Stimulated activated naive CD8-positive, alpha-beta T cell treated with anti-CD3 and anti-CD28 coated beads, Interleukin-15, Interleukin-2, amounts not matched to agents 100 U/mL and 50 U/mL, for 24 hours (primary cell): ENCODE measurements around the gene TNFSF15.

ENCODE experiments used
- ATAC-seq: fragments of 150-1000 bp; cut with Tn5 transposase; one replicate; pipeline ENCODE4 v1.10.0; 2021
- DNase-seq: peaks from one replicate; pipeline ENCODE4 v3.0.0; 2021

TNFSF15 gene

GRCh38 chr9:114805670-114806525, at the start of gene TNFSF15:
TSS of gene TNFSF15 (minus strand) at chr9:114806039. CDS start at chr9:114806012, 27 bp downstream.
- DNase-seq (no peak), ATAC-seq (peak; percentile 75)

GRCh38 chr9:114855488-114855887, 49.6 kb upstream of the TNFSF15 start:
- ATAC-seq (no peak), DNase-seq (no peak)

GRCh38 chr9:114854736-114855355, 49.0 kb upstream of the TNFSF15 start:
- no peak for ATAC-seq

DNA sequence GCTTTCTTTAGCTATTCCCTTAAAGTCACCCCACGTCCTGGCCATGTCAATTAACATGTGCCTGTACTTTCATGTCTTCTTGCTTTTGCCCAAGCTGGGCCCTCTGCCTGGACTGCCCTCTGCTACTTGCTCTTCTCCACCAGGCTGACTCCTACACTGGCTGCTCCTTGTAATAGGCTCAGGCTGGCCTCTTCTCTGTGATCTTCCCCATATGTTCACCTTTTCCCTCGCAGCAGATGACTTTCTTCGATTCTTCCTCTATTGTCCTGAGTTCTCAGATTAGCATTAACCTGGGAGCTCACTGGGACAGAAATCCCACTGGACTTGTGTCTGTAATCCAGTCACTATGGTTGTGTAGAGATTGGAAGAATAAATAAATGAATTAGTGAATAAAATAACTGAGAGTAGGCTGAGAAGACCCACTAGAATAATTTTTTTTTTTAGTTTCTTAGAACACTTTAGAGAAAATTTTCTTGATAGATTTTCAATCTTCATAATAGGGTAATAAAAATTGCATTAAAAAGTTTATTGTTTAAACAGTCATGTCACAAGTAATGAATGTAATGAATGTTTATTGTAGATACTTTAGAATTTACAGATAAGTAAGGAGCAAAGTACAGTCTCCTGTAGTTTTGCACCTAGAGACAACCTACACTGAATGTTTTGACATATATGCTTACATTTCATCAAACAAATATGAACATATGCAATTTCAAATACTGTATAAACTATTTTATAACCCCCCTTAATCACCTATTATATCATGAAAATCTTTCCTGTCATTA, 47.4 kb upstream of the TNFSF15 start:
- no peak for DNase-seq
- ATAC-seq, result no peak

More at GRCh38 chr9:114854736-114855355, 49.0 kb upstream of the TNFSF15 start:
- DNase-seq, result no peak

- ATAC-seq, result no peak
- no peak for DNase-seq
Observed at GRCh38 chr9:114852050-114852594, 46.3 kb upstream of the TNFSF15 start.

- peak; percentile 13 for ATAC-seq
- DNase-seq, result no peak
Observed at GRCh38 chr9:114851306-114851705, 45.5 kb upstream of the TNFSF15 start.

DNA sequence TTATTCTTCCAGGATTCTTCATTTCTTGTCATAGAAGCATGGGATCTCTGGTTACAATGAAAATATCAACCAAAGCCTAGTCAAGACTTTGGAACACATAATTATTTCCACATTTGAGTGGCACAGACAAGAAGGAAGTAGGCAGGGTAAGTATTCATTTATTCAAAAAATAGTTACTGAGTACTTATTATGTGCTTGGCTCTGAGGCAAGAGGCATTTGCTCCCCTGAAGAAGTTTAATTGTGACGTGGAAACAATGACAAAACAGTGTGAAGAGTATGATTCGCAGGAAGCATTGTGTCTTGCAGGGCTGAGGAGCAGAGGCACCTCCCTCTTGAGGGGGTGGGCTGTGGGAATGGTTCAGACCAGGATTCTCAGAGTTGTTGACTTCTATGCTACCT, 45.0 kb upstream of the TNFSF15 start:
- ATAC-seq (peak; percentile 82), DNase-seq (peak; percentile 28)

- DNase-seq, result no peak
- ATAC-seq, result no peak
Observed at GRCh38 chr9:114849450-114849849, 43.6 kb upstream of the TNFSF15 start.

DNA sequence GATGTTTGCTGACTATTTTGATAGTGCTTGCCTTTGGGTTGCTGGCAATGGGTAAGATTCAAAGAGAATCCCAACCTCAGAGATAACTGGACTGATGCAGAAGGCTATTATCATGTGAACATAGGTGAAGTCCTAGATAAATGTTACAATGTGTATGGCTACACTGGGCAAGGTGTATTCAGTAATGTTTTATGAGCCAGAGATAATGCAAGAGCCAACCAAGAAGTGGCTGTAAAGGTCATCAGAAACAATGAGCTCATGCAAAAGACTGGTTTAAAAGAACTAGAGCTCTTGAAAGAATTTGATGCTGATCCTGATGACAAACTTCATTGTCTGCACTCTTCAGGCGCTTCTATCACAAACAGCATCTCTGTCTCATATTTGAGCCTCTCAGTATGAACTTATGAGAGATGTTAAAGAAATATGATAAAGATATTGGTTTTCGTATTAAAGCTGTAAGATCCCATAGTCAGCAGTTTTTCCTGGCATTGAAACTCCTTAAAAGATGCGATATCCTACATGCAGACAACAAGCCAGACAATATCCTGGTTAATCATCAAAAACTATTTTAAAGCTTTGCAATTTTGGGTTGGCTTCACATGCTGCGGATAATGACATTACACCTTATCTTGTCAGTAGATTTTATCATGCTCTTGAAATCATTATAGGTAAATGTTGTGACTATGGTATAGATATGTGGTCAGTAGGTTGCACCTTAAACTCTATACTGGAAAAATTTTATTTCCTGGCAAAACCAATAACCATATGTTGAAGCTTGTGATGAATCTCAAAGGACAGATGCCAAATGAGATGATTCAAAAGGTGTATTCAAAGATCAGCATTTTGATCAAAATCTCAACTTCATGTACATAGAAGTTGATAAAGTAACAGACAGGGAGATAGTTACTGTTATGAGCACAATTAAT, 41.9 kb upstream of the TNFSF15 start:
- DNase-seq (no peak), ATAC-seq (peak; percentile 67)

GRCh38 chr9:114845373-114845772, 39.5 kb upstream of the TNFSF15 start:
- no peak for ATAC-seq

DNA sequence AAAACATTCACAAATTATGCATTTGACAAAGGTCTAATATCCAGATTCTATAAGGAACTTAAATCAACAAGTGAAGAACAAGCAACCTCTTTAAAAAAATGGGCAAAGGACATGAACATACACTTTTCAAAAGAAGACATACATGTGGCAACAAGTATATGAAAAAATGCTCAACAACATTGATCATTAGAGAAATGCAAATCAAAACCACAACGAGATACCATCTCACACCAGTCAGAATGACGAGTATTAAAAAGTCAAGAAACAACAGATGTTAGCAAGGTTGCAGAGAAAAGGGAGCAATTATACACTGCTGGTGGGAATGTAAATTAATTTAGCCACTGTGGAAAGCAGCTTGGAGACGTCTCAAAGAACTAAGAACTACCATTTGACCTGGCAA, 38.9 kb upstream of the TNFSF15 start:
- ATAC-seq (no peak), DNase-seq (no peak)

More at GRCh38 chr9:114845373-114845772, 39.5 kb upstream of the TNFSF15 start:
- no peak for DNase-seq

DNA sequence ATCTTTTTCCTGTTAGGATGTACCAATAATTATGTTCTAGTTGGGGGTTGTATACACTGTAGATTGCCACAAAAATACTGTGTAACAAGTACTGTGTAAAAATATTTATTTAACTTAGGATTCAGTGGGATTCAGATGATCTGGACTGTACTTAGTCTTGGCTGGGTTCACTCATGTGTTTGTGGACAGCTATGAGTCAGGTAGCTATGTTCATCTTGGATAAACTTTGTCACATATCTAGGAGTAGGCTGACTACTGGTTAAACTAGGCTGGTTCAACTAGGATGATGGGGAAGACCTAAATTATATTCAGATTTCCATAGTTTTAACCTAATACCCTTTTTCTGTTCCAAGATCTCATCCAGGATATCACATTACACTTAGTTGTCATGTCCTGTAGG, 32.1 kb upstream of the TNFSF15 start:
- DNase-seq, result no peak
- peak; percentile 26 for ATAC-seq

- DNase-seq (peak; percentile 46), ATAC-seq (peak; percentile 95)
Observed at GRCh38 chr9:114836769-114837168, 30.9 kb upstream of the TNFSF15 start.

- DNase-seq (no peak), ATAC-seq (no peak)
Observed at GRCh38 chr9:114834386-114834785, 28.5 kb upstream of the TNFSF15 start.

DNA sequence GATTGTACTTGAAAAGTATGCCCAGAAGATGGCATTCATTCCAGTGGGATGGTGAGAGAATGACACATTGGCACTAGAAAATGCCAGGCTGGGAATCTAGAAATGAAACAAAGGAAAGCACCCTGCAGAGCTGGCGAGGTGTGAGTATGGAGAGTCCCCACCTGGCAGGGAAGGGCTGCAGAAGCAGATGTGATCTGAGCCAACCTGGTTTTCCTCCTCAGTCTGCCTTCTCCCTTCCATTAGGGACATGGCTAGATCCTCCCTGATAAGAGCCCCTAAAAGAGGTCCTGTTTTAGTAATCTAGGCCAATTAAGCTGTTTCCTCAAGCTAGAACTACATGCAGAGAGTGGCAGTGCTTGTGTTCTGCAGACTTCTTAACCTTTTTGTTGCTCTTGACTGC, 24.7 kb upstream of the TNFSF15 start:
- DNase-seq (no peak), ATAC-seq (no peak)

- DNase-seq (no peak), ATAC-seq (no peak)
Observed at GRCh38 chr9:114829574-114830440, 24.0 kb upstream of the TNFSF15 start.

DNA sequence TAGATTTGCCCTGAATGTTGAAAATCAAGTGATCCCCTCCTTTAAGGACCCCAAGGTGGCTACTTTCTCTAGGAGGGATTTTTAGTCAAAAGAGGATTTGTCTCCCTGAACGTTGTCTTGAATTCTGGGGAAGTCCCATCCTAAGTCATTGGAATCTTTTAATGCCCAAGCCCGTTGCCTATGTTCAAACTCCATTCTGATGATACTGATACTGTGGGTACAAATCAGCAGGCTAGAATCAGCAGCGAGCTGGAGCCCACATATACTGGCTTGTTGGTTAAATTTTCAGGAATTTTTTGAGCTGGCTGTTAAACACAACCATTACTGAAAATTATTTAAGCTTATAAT, 22.4 kb upstream of the TNFSF15 start:
- no peak for DNase-seq
- ATAC-seq, result no peak

DNA sequence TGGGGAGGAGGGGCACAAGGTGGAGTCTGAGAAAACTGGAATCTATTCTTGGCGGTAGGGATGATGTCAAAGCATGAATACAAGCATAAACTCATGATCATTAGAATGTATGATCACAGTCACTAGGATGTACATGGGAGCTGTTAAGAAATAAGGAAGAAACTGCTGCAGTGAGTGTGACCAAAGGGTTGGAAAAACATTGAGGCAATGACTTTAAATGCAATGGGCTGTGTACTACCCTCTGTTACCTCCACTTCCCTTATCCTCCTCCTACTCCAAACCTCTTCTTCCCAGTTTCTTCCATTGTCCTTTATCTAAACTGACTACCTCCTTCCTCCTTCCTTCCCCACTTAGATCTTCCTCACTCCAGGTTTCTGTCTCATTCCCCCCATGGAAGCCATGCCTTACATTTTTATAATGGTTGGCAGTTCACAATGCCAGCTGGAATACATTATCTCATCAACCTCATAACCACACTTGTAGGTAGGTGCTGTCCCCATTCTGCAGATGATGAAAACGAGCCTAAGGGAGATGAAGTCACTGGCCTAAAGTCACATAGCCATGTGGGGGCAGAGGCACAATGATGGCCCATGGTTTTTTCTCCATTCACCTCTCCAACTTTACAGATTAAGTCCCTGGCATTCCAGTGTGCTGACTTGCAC, 21.9 kb upstream of the TNFSF15 start:
- ATAC-seq, result peak; percentile 99

GRCh38 chr9:114826431-114826830, 20.6 kb upstream of the TNFSF15 start:
- ATAC-seq, result no peak
- no peak for DNase-seq

More for the DNA sequence above, 21.9 kb upstream of the TNFSF15 start:
- peak; percentile 36 for DNase-seq
